Measurements from ENCODE around the gene PRSS22. TPM values are rescaled to one million over a fixed set of nuclear protein-coding genes. Genes with fewer than 3 reads are reported as not detected.

The PRSS22 gene, protein sequence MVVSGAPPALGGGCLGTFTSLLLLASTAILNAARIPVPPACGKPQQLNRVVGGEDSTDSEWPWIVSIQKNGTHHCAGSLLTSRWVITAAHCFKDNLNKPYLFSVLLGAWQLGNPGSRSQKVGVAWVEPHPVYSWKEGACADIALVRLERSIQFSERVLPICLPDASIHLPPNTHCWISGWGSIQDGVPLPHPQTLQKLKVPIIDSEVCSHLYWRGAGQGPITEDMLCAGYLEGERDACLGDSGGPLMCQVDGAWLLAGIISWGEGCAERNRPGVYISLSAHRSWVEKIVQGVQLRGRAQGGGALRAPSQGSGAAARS
- not detected for polyA plus RNA-seq (2013, experiment 1 of 2; ENCODE audit: insufficient read length)
- not detected for polyA plus RNA-seq (2013, experiment 2 of 2; ENCODE audit: insufficient read length)

DNA sequence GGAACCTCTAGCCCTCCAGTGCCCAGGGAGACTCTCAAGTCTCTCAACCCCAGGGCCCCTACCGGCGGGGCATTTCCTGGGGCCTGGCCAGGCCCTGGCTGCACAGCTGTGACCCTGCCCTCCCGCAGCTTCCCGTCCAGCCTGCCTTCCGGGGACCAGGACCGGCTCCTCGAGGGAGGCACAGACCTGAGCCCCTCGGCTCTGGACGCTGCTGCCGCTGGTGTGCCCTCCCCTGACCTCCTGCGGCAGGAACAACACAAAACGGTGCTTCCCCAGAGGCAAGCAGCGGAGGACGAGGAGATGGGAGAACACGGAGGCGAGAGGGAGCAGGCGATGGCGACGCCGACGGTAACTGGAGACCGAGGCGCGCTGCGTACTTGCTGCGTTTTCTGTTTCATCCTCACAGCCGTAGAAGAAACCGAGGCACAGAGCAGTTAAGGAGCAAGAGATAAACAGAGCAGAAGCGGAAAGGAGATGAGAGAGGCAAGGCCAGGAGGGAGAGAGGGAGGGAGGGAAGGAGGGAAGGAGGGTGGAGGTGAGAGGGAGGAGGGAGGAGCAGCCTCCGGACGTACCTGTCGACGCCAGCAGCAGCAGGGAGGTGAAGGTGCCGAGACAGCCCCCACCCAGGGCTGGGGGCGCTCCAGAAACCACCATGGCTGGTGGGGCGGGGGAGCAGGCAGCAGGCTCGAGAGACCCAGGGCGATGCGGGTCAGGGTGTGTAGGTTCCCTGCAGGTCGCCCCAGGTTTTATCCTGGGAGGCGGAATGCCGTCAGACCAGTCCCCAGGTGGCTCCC, at the start of gene PRSS22:
Gene PRSS22, minus strand, starts transcription at position 720 of the 794 bp plus-strand sequence. Its CDS starts 66 bp downstream, at position 654.
- DNase-seq: no peak

DNA sequence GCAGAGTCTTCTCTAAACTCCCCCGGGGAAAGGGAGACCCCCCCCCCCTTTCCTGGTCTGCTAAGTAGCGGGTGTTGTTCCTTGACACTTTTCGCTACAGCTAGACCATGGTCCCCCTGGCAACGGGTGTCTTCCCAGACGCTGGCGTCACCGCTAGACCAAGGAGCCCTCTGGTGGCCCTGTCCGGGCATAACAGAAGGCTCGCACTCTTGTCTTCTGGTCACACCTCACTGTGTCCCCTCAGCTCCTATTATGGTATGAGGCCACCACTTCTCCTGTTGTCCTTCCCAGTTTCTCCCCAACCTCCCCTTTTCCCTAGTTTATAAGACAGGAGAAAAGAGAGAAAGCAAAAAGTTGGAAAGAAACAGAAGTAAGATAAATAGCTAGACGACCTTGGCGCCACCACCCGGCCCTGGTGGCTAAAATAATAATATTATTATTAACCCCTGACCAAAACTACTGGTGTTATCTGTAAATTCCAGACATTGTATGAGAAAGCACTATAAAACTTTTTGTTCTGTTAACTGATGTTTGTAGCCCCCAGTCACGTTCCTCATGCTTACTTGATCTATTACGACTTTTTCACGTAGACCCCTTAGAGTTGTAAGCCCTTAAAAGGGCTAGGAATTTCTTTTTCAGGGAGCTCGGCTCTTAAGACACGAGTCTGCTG, 49.2 kb upstream of the PRSS22 start:
- peak; percentile 67 for DNase-seq

DNA sequence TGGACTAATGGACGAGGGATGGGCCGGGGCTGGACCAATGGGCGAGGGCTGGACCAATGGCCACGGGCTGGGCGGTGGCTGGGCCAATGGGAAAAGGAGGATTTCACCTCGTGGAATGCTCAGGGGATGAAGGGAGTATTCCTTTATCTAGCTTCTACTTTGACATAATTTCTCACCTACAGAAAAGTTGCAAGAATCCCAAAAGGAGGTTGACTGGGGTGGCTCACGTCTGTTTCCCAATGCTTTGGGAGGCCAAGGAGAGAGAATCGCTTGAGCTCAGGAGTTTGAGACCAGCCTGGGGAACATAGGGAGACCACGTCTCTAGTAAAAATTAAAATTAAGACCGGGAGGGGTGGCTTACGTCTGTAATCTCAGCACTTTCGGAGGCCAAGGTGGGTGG, 48.0 kb upstream of the PRSS22 start:
- no peak for DNase-seq

DNA sequence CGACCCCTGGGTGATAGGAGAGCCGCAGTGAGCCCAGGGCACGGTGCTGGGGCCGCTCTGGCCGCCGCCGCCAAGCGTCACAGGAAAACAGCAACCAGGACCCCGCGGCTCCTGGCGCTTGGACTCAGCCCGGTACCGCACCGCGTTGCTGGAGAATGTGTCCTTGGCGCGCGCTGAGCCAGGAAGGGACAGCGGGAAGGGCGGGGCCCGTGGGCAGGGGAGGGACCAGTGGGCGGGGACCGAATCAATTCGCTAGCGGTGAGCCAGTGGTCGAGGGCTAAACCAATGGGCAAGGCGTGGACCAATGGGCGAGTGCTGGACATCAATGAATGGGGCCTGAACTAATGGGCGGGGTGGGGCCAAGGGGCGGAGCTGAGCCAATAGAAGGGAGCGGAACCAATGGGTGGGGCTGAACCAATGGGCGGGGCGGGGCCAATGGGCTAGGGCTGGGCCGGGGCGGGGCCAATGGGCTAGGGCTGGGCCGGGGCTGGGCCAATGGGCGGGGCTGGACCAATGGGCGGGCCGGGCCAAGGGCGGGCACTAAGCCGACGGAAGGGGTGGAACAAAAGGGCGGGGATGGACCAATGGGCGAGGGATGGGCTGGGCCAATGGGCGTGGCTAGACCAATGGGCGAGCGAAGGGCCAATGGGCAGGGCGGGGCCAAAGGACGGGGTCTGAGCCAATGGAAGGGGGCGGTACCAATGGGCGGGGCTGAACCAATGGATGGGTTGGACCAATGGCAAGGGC, 47.4 kb upstream of the PRSS22 start:
- peak; percentile 100 for DNase-seq

DNA sequence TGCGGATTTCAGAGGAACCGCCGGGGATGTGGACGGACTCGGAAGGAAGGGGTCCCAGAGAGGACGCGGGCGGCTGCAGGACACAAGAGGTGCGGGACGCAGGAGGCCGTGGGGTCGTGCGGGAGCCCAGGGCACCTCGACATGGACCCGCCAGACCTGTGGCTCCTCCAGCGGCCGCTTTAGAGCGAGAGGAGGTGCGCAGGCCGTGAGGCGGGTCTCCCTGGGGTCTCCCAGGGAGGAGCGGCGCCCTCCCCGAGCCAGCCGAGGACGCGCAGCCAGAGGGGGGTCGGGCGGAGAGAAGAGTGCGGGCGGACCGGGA, 46.9 kb upstream of the PRSS22 start:
- no peak for DNase-seq

DNA sequence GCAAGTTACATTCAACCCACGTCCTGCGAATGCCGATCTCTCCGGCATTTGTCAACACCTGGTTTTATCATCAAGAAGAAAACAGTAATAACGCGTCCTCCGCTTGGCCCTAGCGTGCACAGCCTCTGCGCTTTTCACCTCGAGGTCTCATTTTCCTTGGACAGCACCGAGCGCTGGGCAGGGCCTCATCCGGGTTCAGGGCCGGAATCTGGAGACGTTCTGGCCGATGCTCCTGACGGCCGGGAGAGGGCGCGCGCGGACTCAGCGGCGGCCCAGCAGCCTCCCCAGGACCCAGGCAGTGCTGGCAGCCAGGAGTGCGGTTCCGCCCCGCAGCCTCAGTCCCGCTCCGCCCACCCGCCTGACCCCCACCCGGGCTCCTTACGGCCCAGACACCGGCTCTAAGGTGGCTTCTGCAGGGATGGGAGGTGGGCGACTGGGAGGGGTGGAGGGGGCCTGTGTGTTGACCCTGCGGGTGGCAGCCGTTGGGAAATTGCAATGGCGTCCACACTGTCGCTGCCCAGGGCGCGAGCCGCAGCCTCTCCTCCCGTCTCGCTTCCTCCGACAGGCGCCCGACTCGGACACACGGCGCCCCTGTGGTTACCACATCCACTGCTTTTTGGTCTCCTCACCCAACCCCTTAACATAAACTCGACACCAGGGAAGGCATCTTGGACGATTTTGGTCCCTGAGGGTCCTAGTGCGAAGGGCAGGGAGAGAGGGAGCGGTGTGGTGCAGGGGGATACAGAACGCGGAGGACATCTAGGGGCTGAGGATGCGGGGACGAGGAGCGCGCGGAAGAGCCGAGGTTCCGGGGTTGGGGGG, 46.3 kb upstream of the PRSS22 start:
- DNase-seq: peak; percentile 81

DNA sequence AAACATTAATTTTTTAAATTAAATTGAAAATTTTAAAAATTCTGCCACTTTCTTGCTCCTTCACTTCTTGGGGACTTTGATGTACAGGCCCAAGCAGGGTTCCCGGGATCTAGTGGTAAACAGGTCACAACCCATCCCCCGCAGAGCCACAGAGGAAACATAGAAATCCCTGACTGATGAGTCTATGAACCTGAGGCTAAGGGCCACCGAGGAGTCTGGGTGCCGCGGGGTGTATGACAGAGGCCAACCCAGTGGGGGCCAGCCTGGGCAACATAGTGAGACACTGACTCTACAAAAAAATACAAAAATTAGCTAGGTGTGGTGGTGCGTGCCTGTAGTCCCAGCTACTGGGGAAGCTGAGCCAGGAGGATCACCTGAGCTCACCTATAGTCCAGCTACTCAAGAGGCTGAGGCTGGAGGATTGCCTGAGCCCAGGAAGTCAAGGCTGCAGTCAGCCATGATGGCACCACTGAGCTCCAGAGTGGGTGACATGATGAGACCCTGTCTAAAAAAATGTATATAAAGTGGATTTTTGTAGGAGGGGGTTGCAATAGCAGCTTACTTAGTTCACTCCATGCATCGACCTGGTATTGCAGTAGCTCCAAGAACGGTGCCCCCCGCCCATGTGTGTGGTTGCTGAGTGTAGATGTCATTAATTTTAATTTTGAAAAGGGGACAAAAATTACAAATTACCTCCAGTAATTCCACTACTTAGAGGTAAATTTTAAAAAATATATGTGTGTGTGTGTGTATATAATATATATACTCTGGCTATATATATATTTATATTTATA, 44.6 kb upstream of the PRSS22 start:
- no peak for DNase-seq

DNA sequence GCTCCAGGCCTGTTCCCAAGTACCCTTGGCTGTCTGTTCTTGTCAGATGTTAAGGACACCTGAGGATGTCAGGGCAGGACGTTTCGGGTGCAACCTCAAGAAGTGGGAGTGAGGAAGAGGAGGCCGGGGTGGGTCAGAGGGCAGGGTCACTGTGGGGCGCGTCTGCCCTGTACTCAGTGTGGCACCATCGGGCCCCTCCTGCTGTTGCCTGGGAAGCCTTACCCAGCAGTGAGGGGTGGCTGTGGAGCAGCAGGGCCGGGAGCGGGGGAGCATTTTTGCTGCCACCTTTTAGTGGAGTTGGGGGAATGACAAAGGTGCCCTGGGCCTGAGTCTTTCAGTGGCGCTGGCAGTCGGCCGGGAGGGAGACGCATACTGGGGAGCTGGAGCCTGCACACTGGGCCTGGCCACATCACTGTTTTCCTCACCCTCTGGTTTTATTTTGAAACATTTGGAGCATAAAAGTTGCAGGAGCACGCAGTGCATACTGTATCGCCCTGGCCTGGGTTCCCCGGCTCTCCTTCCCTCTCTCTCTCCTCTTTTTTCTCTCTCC, 42.6 kb upstream of the PRSS22 start:
- DNase-seq: no peak

DNA sequence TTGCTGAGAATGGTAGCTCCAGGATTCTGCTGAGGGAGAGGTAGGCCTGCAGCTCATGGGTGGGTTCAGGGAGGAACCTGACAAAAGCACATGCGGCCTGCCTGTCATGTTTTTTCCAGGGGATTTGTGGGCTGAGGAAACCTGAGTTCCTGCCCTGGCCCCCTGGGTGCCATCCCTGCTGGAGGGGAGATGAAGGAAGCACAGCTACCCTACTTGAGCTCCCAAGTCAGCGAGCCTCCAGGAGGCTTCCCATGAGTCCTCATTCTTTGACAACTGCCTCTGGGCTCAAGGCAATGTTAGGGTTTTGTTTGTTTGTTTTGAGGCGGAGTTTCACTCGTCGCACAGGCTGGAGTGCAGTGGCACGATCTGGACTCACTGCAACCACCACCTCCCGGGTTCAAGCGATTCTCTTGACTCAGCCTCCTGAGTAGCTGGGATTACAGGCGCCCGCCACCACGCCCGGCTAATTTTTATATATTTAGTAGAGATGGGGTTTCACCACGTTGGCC, 41.6 kb upstream of the PRSS22 start:
- no peak for DNase-seq

DNA sequence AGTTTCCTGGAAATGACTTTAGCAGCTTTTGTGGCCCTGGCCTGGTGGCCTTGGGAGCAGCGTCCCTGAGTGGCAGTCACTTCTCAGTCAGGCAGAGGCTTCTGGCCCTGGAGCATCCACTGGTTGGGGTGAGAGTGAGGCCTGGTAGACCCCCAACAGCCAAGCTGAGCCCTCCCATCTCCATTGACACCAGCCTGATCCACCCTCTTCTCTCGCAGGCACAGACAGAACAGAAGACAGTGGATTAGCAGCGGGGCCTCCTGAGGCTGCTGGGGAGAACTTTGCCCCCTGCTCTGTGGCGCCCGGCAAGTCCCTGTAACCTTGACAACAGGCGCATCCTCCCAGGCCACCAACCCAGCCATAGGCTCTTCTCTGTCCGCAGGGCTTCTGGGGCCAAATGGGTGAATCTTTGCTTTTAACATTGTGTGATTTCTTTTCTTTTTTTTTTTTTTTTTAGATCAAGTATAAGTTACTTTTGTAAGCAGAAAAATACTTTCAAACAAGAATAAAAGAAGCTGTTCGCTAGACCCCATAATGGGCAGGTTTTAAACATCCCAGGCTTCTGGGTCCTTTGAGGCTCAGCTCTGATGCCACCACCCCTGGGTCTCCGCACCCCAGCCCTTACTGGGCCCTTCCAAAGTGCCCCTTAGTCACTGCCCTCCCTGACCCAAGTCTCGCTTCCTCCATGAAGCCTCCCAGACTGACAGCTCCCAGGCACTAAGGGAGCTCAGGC, 41.0 kb upstream of the PRSS22 start:
- DNase-seq: no peak

DNA sequence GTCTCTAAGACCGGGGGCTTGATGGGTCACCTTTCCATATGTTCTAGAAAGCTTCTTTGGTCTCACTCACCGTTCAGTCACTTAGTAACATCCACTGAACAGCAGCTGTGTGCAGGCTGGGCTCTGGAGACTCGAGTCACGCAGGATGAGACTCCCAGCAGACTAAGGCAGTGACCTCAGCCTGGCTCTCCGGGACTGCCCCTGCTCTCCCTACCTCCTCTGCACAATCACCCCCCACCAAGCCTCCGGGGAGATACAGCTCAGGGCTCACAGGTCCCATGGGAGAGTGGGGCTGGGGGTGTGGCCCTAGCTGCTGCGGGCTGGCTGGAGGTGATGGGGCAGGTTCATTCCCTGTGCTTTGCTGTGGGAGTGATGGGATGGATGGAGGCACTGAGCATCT, 39.1 kb upstream of the PRSS22 start:
- DNase-seq: no peak

DNA sequence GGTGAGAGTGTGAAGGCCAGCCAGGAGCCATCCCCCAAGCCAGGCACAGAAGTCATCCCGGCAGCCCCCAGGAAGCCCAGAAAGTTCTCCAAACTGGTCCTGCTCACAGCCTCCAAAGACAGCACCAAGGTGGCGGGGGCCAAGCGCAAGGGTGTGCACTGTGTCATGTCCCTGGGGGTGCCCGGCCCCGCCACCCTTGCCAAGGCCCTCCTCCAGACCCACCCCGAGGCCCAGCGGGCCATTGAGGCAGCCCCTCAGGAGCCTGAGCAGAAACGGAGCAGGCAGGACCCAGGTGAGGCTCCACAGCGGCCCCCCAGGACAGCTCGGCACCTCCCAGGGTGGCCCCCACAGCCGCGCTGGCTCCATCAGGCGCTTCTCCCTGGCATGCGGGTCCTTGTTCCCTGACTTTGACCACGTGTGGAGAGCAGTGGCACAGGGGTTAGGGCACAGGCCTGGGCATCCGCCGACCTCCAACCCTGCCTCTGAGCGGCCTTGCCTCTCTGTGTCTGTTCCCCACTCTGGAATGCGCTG, 38.6 kb upstream of the PRSS22 start:
- DNase-seq: no peak

DNA sequence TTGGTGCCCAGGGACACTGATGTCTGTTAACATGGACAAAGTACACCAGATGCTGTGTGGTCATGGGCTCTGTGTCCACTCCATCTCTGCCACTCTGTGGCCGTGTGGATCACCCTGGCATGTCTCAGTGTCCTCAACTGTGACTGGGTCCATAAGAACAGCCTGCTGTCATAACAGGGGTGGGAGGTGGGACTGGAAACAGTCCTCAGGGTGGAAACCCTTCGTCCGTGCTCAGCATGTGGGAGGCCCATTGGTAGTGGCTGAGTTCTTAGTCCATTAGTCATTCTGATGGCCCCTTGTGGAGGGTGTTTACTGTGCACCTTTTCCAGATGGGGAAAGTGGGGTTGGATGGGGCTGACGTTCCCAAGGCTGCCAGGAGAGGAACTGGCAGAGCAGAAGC, 37.8 kb upstream of the PRSS22 start:
- DNase-seq: peak; percentile 50

DNA sequence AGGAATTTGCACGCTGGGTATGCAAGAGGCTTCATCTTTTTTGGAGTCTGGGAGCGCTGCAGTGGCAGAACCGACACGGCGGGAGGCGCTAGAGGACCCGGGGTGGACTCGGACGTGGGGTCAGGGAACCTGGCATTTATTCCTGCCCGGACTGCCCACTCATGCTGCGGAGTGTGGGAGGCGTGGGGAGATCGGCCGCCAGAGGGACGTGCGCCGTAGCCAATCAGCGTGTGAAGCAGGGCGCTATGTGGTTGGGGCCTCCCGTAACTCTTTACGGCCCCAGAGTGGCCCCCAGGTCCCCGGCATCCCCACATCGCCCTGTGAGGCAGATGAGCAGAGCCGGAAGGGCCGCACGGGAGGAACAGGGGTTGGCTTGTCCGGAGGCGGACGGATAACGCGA, 36.3 kb upstream of the PRSS22 start:
- no peak for DNase-seq

DNA sequence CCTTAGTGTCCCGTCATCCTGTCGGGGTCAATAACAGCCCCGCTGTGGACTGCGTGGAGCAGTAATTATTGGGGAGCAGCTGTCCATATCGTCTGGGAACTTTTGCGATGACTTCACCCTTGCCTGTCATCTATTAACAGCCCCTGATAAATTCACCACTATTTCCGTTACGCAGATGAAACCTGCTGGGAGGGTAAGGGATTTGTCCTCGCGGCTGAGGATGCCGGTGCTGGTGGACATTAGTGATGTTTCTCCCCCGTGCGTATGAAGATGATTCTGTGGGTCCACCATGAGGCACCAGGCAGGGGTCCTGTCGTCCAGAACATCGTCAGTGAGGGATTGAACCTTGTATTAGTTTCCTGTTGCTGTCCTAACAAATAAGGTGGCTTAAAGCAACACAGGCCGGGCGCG, 26.1 kb upstream of the PRSS22 start:
- DNase-seq: no peak

DNA sequence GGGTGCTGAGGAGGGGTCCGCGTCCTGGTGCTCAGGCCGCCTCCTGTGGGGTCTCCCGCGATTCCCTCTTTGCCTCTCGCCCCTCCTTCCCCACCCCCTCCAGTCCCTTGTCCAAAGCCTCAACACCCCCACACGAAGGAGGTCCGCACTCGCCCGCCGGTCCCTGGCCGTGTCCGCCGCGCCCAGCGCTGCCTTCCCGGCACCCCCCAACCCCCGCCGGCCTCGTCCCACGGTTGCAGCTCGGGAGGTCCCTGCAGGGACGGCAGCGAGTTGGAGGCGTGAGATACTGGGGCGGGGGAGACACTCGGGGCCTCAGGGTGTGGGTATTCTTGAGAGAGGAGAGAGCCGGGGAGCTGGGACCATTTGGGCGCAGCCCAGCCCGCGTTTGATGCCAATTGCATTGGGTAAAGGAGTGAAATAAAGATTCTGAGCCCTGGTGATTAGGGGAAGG, 25.5 kb upstream of the PRSS22 start:
- DNase-seq: no peak

DNA sequence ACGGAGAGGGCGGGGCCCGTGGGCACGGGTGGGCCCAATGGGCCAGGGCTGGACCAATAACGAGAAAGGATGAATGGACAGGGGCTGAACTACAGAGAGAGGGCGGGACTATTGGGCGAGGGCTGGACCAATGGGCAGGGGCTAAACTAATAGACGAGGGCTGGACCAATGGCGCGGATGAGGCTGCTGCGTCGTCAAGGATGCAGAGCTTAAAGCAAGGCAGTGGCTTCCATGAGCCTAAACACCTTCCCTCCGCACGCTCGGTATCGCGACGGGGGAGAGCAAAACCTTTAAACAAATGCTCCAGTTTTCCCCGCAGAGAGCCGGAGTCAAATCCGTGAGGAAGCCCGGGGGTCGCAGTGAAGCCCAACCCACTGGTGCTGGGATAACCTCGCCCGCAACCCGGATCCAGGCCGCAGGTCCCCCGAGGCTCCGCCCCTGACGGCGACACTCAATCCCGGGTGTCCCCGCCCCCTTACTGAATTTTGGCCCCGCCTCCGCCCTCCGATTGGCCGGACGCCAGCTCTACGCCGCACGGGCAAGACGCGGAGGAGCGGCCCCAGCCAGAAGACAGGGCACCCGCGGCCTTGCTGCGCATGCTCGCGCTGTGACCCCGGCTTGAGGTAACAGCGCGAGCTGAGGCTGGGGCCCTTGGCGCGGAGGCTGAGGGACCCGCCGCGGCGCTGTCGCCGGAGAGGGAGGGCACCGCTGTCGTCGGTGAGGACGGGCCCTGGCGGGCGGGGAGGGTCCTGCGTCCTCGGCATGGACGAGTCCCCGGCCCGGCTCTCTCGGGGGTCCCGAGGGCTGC, 24.9 kb upstream of the PRSS22 start, which contains the start of gene FLYWCH2:
Gene FLYWCH2, plus strand, starts transcription at position 566 of the 808 bp plus-strand sequence. CDS start 13,235 bp downstream, outside the sequence.
- DNase-seq: peak; percentile 99
